Heart left ventricle (tissue), 16 donors: ENCODE data around the gene NME7. TPM values are rescaled to one million over a fixed set of nuclear protein-coding genes. Genes with fewer than 3 reads are reported as not detected.
"Not testable (repeated sequence)": the region's sequence is repeated elsewhere in the genome, so short reads cannot be mapped to it uniquely, and the experiment has no call there.

ENCODE experiments used
- ATAC-seq, 4 donors: fragments of 200-7000 bp; cut with Tn5 transposase; one replicate each; pipeline ENCODE4 v1.9.1; 2020 to 2022; ENCODE audit warnings: moderate library complexity in 4 of 4, mild to moderate bottlenecking in 3 of 4, moderate number of reproducible peaks in 1 of 4
- DNase-seq, 5 donors: peaks; one replicate each; pipeline ENCODE4 v3.0.0-alpha.2; 2020
- H3K27ac ChIP-seq, 12 donors: fragments of 200-600 bp; sonication (generic) in 4 of 12; one replicate each; pipeline versions ENCODE4 v1.5.0 to v1.8.0; 2016 to 2022; ENCODE audit warnings: mild to moderate bottlenecking in 2 of 12
- H3K27me3 ChIP-seq, 9 donors: fragments of 200-600 bp; sonication (generic) in 2 of 9; one replicate each; pipeline versions ENCODE4 v1.5.1 to v1.8.0; 2016 to 2022; ENCODE audit warnings: mild to moderate bottlenecking in 3 of 9
- H3K36me3 ChIP-seq, 9 donors: fragments of 200-600 bp; sonication (generic) in 2 of 9; one replicate each; pipeline versions ENCODE4 v1.5.0 to v1.8.0; 2018 to 2022; ENCODE audit warnings: mild to moderate bottlenecking in 2 of 9
- H3K4me1 ChIP-seq, 12 donors: fragments of 200-600 bp; sonication (generic) in 4 of 12; one replicate each; pipeline versions ENCODE4 v1.5.0 to v1.8.0; 2016 to 2022; ENCODE audit warnings: mild to moderate bottlenecking in 3 of 12
- H3K4me3 ChIP-seq, 12 donors: fragments of 200-600 bp; sonication (generic) in 4 of 12; one replicate each; pipeline versions ENCODE4 v1.5.0 to v1.8.0; 2017 to 2022; ENCODE audit warnings: mild to moderate bottlenecking in 9 of 12, moderate library complexity in 4 of 12
- H3K9me3 ChIP-seq, 12 donors: fragments of 200-600 bp; sonication (generic) in 4 of 12; one replicate each; pipeline versions ENCODE4 v1.5.0 to v1.8.0; 2016 to 2022; ENCODE audit warnings: mild to moderate bottlenecking in 1 of 12
- CTCF ChIP-seq, 12 donors: fragments of 200-600 bp; sonication (generic) in 4 of 12; IDR thresholded peaks; one replicate each; pipeline versions ENCODE4 v1.5.0 to v1.8.0; 2018 to 2022; ENCODE audit warnings: antibody characterized with exemption in 12 of 12, mild to moderate bottlenecking in 5 of 12
- POLR2A ChIP-seq, 2 donors: fragments of 450-650 bp; IDR thresholded peaks; one replicate each; pipeline ENCODE4 v1.6.1; 2017; ENCODE audit warnings: antibody characterized with exemption in 2 of 2, mild to moderate bottlenecking in 2 of 2, moderate library complexity in 2 of 2
- WGBS, 4 donors: extraction: QIAGEN DNeasy Blood & Tissue Kit in 2 of 4; methylation state at CpG; one replicate each; pipeline versions ENCODE4 v1.1.5 to v1.1.7; 2013 to 2018; 5-methylcytosine and 5-hydroxymethylcytosine counted together
- intact Hi-C, 10 donors: fragments of 100-400 bp; cut with DNase I; formaldehyde crosslinking; loops; one replicate each; pipeline versions ENCODE4 v1.11.1 to v1.14.2; 2022
- polyA plus RNA-seq, 2 donors: library from polyadenylated mRNA; stranded (reverse); fragments of 200-250 nt; gene quantifications; one replicate each; pipeline ENCODE4 v1.2.3, GENCODE V29; 2013
- total RNA-seq, 9 donors: library from RNA; depleted of rRNA in 2 of 9; stranded (reverse); fragments of >200 nt in 2 of 9; fragmentation: NEBNext Ultra II Directional in 3 of 9; extraction: Animal tissue kit (Norgen Biotek cat#: 25700) in 3 of 9; gene quantifications; one replicate each; pipeline versions ENCODE4 v1.1.0 to v1.2.4, GENCODE V29; 2016 to 2023
- donor health status: ischemic (EF 13 %, LVEDD 7.1; RV severe dilation, severe dysfunction).
- donor health status: healthy with polysubstance abuse.
- donor health status: DM: no; HTN: yes; CAD: no.
- donor health status: DM: no; HTN: no; CAD: no.
- donor health status: ischemic (EF 25% LVEDD 6.9; RV normal size, moderate dysfunction).
- donor health status: ischemic (EF 25% LVEDD 5.7; RV mildly dilated, moderate dysfunction).
- donor health status: healthy.
- donor health status: DM: yes; HTN: yes; CAD: no.
- donor health status: ischemic (EF 35%, LVEDD 5.7; RV mildly dilated, moderate dysfunction).
- donor health status: nonischemic (EF 11% LVEDD 7.7; RV severe dilation, severe dysfunction).
- donor health status: DM: yes; HTN: yes; CAD: no.
- donor health status: PGD.
- donor health status: ischemic (EF 29% LVEDD 5.4; RV normal size, mild dysfunction).
- donor health status: nonischemic (EF 23%, LVEDD 6.1; RV moderate dilation, normal function).

NME7 gene
- total and polyA plus RNA-seq, 11 donors = 3.1 to 25.2 (median 8.4) TPM

- Histone ChIP-seq H3K9me3 (no peaks in the 10 kb centered on the region), H3K36me3 (no peaks in the 10 kb centered on the region), H3K4me1 (no peaks in the 10 kb centered on the region), H3K4me3 (no peak overlapping the region), H3K27ac (no peak overlapping the region), H3K27me3 (no peaks in the 10 kb centered on the region)
- intact Hi-C loops = no loop called here
- 44 to 72% (median 68%) methylated on average over 1 of the region's 1 CpG for WGBS, 4 donors
- TF ChIP-seq CTCF (IDR thresholded peaks at IDR 0.05) (no peak), POLR2A (IDR thresholded peaks at IDR 0.05) (no peak)
- DNase-seq (no peak), ATAC-seq (no peak)
Observed at GRCh38 chr1:169186106-169186505, 181.5 kb downstream of the NME7 start.

- H3K27me3 ChIP-seq = no peaks in the 10 kb centered on the region
- H3K27ac ChIP-seq = no peak overlapping the region
- TF ChIP-seq POLR2A (IDR thresholded peaks at IDR 0.05) (no peak), CTCF (IDR thresholded peaks at IDR 0.05) (no peak)
- H3K9me3 ChIP-seq = no peaks in the 10 kb centered on the region
- no peaks in the 10 kb centered on the region for H3K36me3 ChIP-seq
- intact Hi-C loops = no loop called here
- 33 to 52% (median 47%) methylated on average over 1 of the region's 1 CpG for WGBS, 4 donors
- H3K4me1 ChIP-seq = no peaks in the 10 kb centered on the region
- H3K4me3 ChIP-seq = no peak overlapping the region
- no peak for DNase-seq
- no peak for ATAC-seq
Observed at GRCh38 chr1:169184812-169185211, 182.8 kb downstream of the NME7 start.

- Histone ChIP-seq H3K27me3 (no peaks in the 10 kb centered on the region), H3K4me3 (no peak overlapping the region), H3K4me1 (no peaks in the 10 kb centered on the region), H3K9me3 (no peaks in the 10 kb centered on the region), H3K36me3 (no peaks in the 10 kb centered on the region), H3K27ac (no peak overlapping the region)
- WGBS, 4 donors = 86 to 91% (median 90%) methylated on average over 3 of the region's 3 CpGs
- TF ChIP-seq POLR2A (IDR thresholded peaks at IDR 0.05) = no peak
- TF ChIP-seq CTCF (IDR thresholded peaks at IDR 0.05) = no peak
- ATAC-seq (no peak), DNase-seq (no peak)
- intact Hi-C loops = no loop called here
Observed at GRCh38 chr1:169180174-169180573, 187.4 kb downstream of the NME7 start.

- intact Hi-C loops, ATAC-seq, H3K9me3 ChIP-seq, H3K27ac ChIP-seq, H3K4me3 ChIP-seq, H3K4me1 ChIP-seq, H3K27me3 ChIP-seq, DNase-seq, H3K36me3 ChIP-seq: not testable (repeated sequence)
- 97 to 99% (median 98%) methylated on average over 3 of the region's 3 CpGs for WGBS, 4 donors
Observed at GRCh38 chr1:169179431-169179830, 188.2 kb downstream of the NME7 start.

- WGBS, 4 donors = 65 to 70% (median 68%) methylated on average over 2 of the region's 2 CpGs
- H3K9me3 ChIP-seq = no peaks in the 10 kb centered on the region
- no peak for ATAC-seq
Observed at GRCh38 chr1:169175461-169175860, 192.1 kb downstream of the NME7 start.

More at GRCh38 chr1:169175461-169175860, 192.1 kb downstream of the NME7 start:
- DNase-seq = no peak
- no peaks in the 10 kb centered on the region for H3K27me3 ChIP-seq
- no peak overlapping the region for H3K27ac ChIP-seq
- H3K4me3 ChIP-seq = no peak overlapping the region
- intact Hi-C loops = no loop called here
- H3K36me3 ChIP-seq = no peaks in the 10 kb centered on the region
- no peak for TF ChIP-seq CTCF (IDR thresholded peaks at IDR 0.05)
- no peak for TF ChIP-seq POLR2A (IDR thresholded peaks at IDR 0.05)
- H3K4me1 ChIP-seq = no peaks in the 10 kb centered on the region
